ENCODE results near the gene POU6F1.

Gene POU6F1

GRCh38 chr12:51192284-51192671 is 25.6 kb downstream of the POU6F1 start:
- TF ChIP-seq, protein P1, sequence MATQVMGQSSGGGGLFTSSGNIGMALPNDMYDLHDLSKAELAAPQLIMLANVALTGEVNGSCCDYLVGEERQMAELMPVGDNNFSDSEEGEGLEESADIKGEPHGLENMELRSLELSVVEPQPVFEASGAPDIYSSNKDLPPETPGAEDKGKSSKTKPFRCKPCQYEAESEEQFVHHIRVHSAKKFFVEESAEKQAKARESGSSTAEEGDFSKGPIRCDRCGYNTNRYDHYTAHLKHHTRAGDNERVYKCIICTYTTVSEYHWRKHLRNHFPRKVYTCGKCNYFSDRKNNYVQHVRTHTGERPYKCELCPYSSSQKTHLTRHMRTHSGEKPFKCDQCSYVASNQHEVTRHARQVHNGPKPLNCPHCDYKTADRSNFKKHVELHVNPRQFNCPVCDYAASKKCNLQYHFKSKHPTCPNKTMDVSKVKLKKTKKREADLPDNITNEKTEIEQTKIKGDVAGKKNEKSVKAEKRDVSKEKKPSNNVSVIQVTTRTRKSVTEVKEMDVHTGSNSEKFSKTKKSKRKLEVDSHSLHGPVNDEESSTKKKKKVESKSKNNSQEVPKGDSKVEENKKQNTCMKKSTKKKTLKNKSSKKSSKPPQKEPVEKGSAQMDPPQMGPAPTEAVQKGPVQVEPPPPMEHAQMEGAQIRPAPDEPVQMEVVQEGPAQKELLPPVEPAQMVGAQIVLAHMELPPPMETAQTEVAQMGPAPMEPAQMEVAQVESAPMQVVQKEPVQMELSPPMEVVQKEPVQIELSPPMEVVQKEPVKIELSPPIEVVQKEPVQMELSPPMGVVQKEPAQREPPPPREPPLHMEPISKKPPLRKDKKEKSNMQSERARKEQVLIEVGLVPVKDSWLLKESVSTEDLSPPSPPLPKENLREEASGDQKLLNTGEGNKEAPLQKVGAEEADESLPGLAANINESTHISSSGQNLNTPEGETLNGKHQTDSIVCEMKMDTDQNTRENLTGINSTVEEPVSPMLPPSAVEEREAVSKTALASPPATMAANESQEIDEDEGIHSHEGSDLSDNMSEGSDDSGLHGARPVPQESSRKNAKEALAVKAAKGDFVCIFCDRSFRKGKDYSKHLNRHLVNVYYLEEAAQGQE (IDR thresholded peaks at IDR 0.05; ENCODE audit: insufficient read depth in 1 of 2, low read depth in 2 of 2, low read length in 2 of 2): no peak
- TF ChIP-seq SIN3A (IDR thresholded peaks at IDR 0.05; ENCODE audit: borderline replicate concordance, insufficient read depth, low read length) (no peak), POLR2AphosphoS5 (IDR thresholded peaks at IDR 0.05; ENCODE audit: low read depth, low read length) (no peak), FOXP2 (optimal IDR thresholded peaks at IDR 0.05; ENCODE audit: borderline replicate concordance, extremely low read depth, extremely low read length, insufficient read depth) (no peak), TAF1 (IDR thresholded peaks at IDR 0.05; ENCODE audit: borderline replicate concordance, insufficient read depth, low read length) (no peak)

- TF ChIP-seq FOXP2 (optimal IDR thresholded peaks at IDR 0.05; ENCODE audit: borderline replicate concordance, extremely low read depth, extremely low read length, insufficient read depth) (no peak), TAF1 (IDR thresholded peaks at IDR 0.05; ENCODE audit: borderline replicate concordance, insufficient read depth, low read length) (no peak)
These were observed 26.2 kb downstream of the POU6F1 start for GRCh38 chr12:51191516-51192283.

- TF ChIP-seq POLR2AphosphoS5 (IDR thresholded peaks at IDR 0.05; ENCODE audit: low read depth, low read length) (no peak), TAF1 (IDR thresholded peaks at IDR 0.05; ENCODE audit: borderline replicate concordance, insufficient read depth, low read length) (no peak), SIN3A (IDR thresholded peaks at IDR 0.05; ENCODE audit: borderline replicate concordance, insufficient read depth, low read length) (no peak), FOXP2 (optimal IDR thresholded peaks at IDR 0.05; ENCODE audit: borderline replicate concordance, extremely low read depth, extremely low read length, insufficient read depth) (no peak)
- TF ChIP-seq, protein P1 (IDR thresholded peaks at IDR 0.05; ENCODE audit: insufficient read depth in 1 of 2, low read depth in 2 of 2, low read length in 2 of 2): no peak
These were observed 27.0 kb downstream of the POU6F1 start for GRCh38 chr12:51190820-51191219.

- TF ChIP-seq SIN3A (IDR thresholded peaks at IDR 0.05; ENCODE audit: borderline replicate concordance, insufficient read depth, low read length): no peak
- TF ChIP-seq, protein P1 (IDR thresholded peaks at IDR 0.05; ENCODE audit: insufficient read depth in 1 of 2, low read depth in 2 of 2, low read length in 2 of 2): no peak
- TF ChIP-seq FOXP2 (optimal IDR thresholded peaks at IDR 0.05; ENCODE audit: borderline replicate concordance, extremely low read depth, extremely low read length, insufficient read depth): no peak
- TF ChIP-seq TAF1 (IDR thresholded peaks at IDR 0.05; ENCODE audit: borderline replicate concordance, insufficient read depth, low read length): no peak
- no peak for TF ChIP-seq POLR2AphosphoS5 (IDR thresholded peaks at IDR 0.05; ENCODE audit: low read depth, low read length)
These were observed 28.0 kb downstream of the POU6F1 start for GRCh38 chr12:51189790-51190355.

DNA sequence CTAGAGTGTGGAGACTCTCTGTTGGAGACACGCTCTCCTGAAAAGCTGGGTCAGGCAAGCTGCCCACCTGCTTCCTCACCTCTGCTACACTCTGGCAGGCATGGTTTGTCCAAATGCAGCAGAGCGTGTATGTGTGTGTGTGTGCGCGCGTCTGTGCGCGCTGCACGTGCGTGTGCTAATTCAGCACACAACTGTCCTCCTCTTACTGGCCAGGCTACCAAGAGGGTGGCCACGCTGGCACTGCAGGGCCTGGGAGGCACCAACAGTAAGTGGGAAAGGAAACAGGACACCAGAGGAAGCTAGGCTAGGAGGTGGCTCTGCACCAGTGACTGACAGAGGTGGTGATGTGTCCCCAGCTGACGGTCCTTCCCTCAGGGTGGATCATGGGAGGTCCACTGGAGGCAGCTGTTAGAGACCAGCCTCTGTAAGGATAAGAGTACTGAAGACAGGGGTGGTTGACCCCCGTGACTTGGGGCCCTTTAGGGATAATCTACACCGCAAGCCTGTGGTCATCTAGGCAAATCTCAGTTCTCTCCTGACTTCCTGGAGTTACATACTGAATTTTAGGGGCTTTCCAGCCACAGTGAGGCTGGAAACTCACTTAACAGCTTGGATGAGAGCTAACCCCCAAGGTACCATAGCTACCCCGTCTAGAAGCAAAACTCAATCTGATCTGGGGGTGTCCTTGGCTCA is 29.4 kb downstream of the POU6F1 start:
- TF ChIP-seq, protein P1 (IDR thresholded peaks at IDR 0.05; ENCODE audit: insufficient read depth in 1 of 2, low read depth in 2 of 2, low read length in 2 of 2): no peak
- TF ChIP-seq POLR2AphosphoS5 (IDR thresholded peaks at IDR 0.05; ENCODE audit: low read depth, low read length): no peak
- no peak for TF ChIP-seq SIN3A (IDR thresholded peaks at IDR 0.05; ENCODE audit: borderline replicate concordance, insufficient read depth, low read length)
- TF ChIP-seq TAF1 (IDR thresholded peaks at IDR 0.05; ENCODE audit: borderline replicate concordance, insufficient read depth, low read length): no peak
- no peak for TF ChIP-seq FOXP2 (optimal IDR thresholded peaks at IDR 0.05; ENCODE audit: borderline replicate concordance, extremely low read depth, extremely low read length, insufficient read depth)
